Tibial artery (tissue), 4 donors: ENCODE results near the gene ALG14.

Experiments
- DNase-seq, 2 donors: peaks; one replicate each; pipeline ENCODE4 v3.0.0-alpha.2; 2019
- H3K27ac ChIP-seq, 2 donors: fragments of 200-600 bp; sonication (generic) in 1 of 2; 1 replicate in 1 of 2; 2 replicates in 1 of 2; pipeline ENCODE4 v1.5.1; 2018 to 2019; ENCODE audit warnings: mild to moderate bottlenecking in 1 of 2
- H3K27me3 ChIP-seq, 2 donors: fragments of 200-600 bp; sonication (generic) in 1 of 2; one replicate each; pipeline versions ENCODE4 v1.5.1 to v1.6.0; 2016 to 2019
- H3K36me3 ChIP-seq, 3 donors: fragments of 200-600 bp; sonication (generic) in 2 of 3; one replicate each; pipeline ENCODE4 v1.5.1; 2016 to 2019; ENCODE audit warnings: mild to moderate bottlenecking in 2 of 3
- H3K4me1 ChIP-seq, 4 donors: fragments of 200-600 bp; sonication (generic) in 2 of 4; 1 replicate in 3 of 4; 2 replicates in 1 of 4; pipeline ENCODE4 v1.5.1; 2016 to 2019
- H3K4me3 ChIP-seq, 2 donors: fragments of 200-600 bp; sonication (generic) in 1 of 2; 1 replicate in 1 of 2; 2 replicates in 1 of 2; pipeline ENCODE4 v1.5.1; 2018 to 2019; ENCODE audit warnings: mild to moderate bottlenecking in 2 of 2
- H3K9me3 ChIP-seq, 3 donors: fragments of 200-600 bp; sonication (generic) in 1 of 3; one replicate each; pipeline ENCODE4 v1.5.1; 2016 to 2019
- CTCF ChIP-seq, 2 experiments: fragments of 200-600 bp in 1 of 2; fragments of 450-650 bp in 1 of 2; IDR thresholded peaks; one replicate each; pipeline ENCODE4 v1.5.1; 2017 to 2019; ENCODE audit warnings: antibody characterized with exemption in 2 of 2, mild to moderate bottlenecking in 1 of 2, moderate library complexity in 1 of 2
- intact Hi-C: fragments of 100-400 bp; cut with DNase I; formaldehyde crosslinking; loops from one replicate; pipeline ENCODE4 v1.15.0; 2023; ENCODE audit warnings: low total_unique reads

Gene ALG14

GRCh38 chr1:94953107-94953506, 119.6 kb downstream of the ALG14 start:
- intact Hi-C loops, result no loop called here
- no peaks in the 10 kb centered on the region for H3K36me3 ChIP-seq
- H3K27me3 ChIP-seq, result no peaks in the 10 kb centered on the region
- H3K9me3 ChIP-seq, result no peaks in the 10 kb centered on the region
- no peak for DNase-seq
- no peak overlapping the region for H3K27ac ChIP-seq
- H3K4me3 ChIP-seq, result no peak overlapping the region
- peaks cover 0 to 6% (median 0%) of the 10 kb centered on the region in 4 donors for H3K4me1 ChIP-seq
- no peak for TF ChIP-seq CTCF (IDR thresholded peaks at IDR 0.05)

DNA sequence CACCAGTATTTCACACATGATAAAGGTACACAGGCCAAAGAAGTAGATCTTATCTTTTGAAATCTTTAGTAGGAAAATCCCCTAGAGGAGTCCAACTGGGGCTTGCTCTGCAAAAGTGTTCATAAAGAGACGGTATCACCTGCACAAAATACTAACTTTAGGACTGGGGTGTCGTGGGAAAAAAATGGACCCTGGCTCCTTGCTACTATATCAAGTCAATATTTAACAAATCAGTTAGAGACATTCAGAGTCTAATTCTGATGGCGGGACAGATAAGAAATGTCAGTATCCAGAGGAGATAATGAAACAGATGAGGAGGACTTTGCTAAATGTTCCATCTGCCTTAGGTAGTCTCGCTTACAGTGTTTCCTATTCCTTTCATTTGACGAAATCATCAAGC, 120.2 kb downstream of the ALG14 start:
- DNase-seq, result no peak
- intact Hi-C loops, result no loop called here
- H3K27ac ChIP-seq, result no peak overlapping the region
- H3K4me3 ChIP-seq, result no peak overlapping the region
- no peaks in the 10 kb centered on the region for H3K27me3 ChIP-seq
- no peaks in the 10 kb centered on the region for H3K9me3 ChIP-seq
- H3K4me1 ChIP-seq, result peaks cover 0 to 6% (median 2%) of the 10 kb centered on the region in 4 donors
- TF ChIP-seq CTCF (IDR thresholded peaks at IDR 0.05), result no peak
- H3K36me3 ChIP-seq, result no peaks in the 10 kb centered on the region

DNA sequence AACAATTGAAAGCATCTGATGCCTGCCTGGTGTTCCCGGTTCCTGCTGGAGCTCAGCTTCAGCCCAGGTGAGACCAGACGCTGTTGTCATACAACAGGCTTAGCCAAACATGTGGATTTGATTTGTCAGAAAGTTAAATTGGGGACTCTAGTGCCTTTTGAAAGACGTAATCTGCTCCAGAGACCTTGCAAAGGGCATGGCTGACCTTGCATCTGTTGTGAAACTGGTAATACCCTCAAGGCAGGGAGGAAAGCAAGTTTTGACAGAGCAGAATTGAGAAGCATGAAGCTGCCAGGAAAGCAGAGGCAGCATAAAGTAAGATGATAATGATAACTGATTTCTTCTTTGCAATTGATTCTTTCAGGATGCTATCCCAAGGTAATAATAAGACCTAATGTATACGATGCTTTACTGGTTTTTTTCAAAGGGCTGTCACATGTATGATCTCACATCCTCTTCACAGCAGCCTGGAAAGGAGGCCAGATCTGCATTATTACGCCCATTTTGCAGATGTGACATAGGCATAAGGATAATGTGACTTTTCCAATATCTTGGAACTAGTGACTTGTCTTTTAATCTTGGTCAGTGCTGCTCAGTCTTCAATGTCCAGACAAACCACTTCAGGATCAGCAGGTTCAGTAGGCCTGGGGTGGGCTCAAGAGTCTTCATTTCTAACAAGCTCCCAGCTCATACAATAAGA, 121.1 kb downstream of the ALG14 start:
- intact Hi-C loops, result no loop called here
- TF ChIP-seq CTCF (IDR thresholded peaks at IDR 0.05), result no peak
- DNase-seq, result no peak
- no peaks in the 10 kb centered on the region for H3K9me3 ChIP-seq
- peaks cover 0 to 12% (median 3%) of the 10 kb centered on the region in 4 donors for H3K4me1 ChIP-seq
- no peaks in the 10 kb centered on the region for H3K36me3 ChIP-seq
- no peak overlapping the region for H3K4me3 ChIP-seq
- H3K27me3 ChIP-seq, result no peaks in the 10 kb centered on the region
- no peak overlapping the region for H3K27ac ChIP-seq

DNA sequence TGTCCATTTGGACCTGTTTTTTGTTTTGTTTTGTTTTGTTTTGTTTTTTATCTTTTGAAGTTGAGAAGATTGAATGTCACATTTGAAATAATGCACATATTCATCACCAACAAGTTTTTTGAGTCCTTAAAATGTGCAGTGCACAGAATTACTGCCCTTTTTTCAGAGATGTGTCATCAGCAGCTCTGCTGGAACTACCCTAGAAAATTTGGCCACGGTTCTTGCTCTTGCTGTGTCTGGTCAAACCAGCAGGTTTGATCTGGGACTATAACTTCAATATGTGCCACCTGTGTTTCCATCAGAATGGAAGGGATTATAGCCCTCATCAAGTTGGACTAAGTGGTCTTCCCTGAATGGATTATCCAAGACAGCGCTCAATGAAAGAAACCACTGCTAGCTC, 121.7 kb downstream of the ALG14 start:
- TF ChIP-seq CTCF (IDR thresholded peaks at IDR 0.05), result no peak
- no peaks in the 10 kb centered on the region for H3K36me3 ChIP-seq
- H3K4me1 ChIP-seq, result peaks cover 0 to 14% (median 2%) of the 10 kb centered on the region in 4 donors
- no peaks in the 10 kb centered on the region for H3K27me3 ChIP-seq
- intact Hi-C loops, result no loop called here
- no peak overlapping the region for H3K27ac ChIP-seq
- no peak for DNase-seq
- H3K4me3 ChIP-seq, result no peak overlapping the region
- H3K9me3 ChIP-seq, result no peaks in the 10 kb centered on the region

DNA sequence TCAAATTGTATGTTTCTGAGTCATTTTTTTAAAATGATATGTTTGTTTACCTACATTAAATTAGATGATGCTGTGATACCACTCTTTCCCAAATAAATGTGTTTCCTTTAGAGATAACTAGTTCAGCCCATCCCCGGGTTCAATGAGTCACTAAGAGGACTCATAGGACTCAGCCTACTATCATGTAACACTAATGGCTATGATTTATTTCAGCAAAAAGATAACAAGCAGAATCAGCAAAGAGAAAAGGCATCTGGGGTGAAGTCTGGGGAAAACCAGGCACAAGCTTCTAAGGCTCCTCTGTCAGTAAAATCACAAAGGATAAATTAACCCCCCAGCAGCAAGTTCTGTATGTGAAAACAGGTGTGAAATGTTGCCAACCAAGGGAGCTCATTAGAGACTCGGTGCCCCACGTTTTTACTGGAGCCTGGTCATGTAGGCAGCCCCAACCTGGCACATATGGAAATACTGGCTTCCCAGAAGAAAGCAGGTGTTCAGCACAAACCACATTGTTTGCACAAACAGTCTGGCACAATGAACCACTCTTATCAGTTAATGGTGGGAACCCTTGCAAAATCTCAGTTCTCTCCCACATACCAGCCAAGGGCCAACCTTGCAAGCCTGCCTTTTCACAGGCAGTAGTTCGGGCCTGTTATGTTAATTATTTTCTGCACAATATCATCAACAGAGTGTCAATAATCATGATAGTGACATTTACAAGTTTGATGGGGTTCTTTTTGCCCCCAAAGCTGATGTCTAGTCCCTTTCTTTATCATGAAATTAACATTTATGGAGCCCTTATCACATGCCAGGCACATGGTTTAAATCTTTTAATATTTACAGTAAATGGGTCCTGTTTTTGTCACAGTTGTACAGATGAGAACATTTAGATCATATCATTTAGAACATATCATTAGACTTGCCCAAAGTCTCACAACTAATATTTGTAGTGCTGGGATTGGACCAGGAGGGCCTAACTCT, 122.8 kb downstream of the ALG14 start:
- Histone ChIP-seq H3K9me3 (no peaks in the 10 kb centered on the region), H3K27ac (no peak overlapping the region), H3K4me1 (peaks cover 0 to 14% (median 0%) of the 10 kb centered on the region in 4 donors), H3K36me3 (no peaks in the 10 kb centered on the region), H3K27me3 (no peaks in the 10 kb centered on the region), H3K4me3 (no peak overlapping the region)
- no peak for DNase-seq
- intact Hi-C loops, result no loop called here
- TF ChIP-seq CTCF (IDR thresholded peaks at IDR 0.05), result no peak
